WI38 (cell line): ENCODE measurements around the gene REV3L.

ENCODE experiments used
- H3K4me3 ChIP-seq: 2 replicates; pipeline ENCODE4 v1.5.1; 2011; ENCODE audit warnings: low read depth, mild to moderate bottlenecking, control low read depth, low read length
- CTCF ChIP-seq: IDR thresholded peaks from 2 replicates; pipeline ENCODE4 v1.5.1; 2012; ENCODE audit warnings: low read depth, mild to moderate bottlenecking, control low read depth, low read length

The REV3L gene

GRCh38 chr6:111472933-111473435 lies 10.0 kb downstream of the REV3L start:
- no peak for TF ChIP-seq CTCF
- H3K4me3 ChIP-seq = no peak overlapping the region

- no peak for TF ChIP-seq CTCF
- no peak overlapping the region for H3K4me3 ChIP-seq
These were observed 11.1 kb downstream of the REV3L start for GRCh38 chr6:111471958-111472357.

GRCh38 chr6:111471533-111471932 lies 11.5 kb downstream of the REV3L start:
- no peak overlapping the region for H3K4me3 ChIP-seq
- TF ChIP-seq CTCF = no peak

- no peak for TF ChIP-seq CTCF
- no peak overlapping the region for H3K4me3 ChIP-seq
These were observed 12.0 kb downstream of the REV3L start for GRCh38 chr6:111470991-111471390.

GRCh38 chr6:111469543-111469942 lies 13.5 kb downstream of the REV3L start:
- no peak overlapping the region for H3K4me3 ChIP-seq
- TF ChIP-seq CTCF = no peak

- no peak overlapping the region for H3K4me3 ChIP-seq
- no peak for TF ChIP-seq CTCF
These were observed 14.5 kb downstream of the REV3L start for GRCh38 chr6:111468329-111469012.

GRCh38 chr6:111464184-111464583 lies 18.8 kb downstream of the REV3L start:
- TF ChIP-seq CTCF = no peak
- no peak overlapping the region for H3K4me3 ChIP-seq
